CD4-positive, alpha-beta T cell (primary cell): ENCODE data around the gene SPRYD4. TPM values are rescaled to one million over a fixed set of nuclear protein-coding genes. Genes with fewer than 3 reads are reported as not detected.

Experiments
- ATAC-seq: fragments of 200-7000 bp; cut with Tn5 transposase; one replicate; pipeline ENCODE4 v1.10.0; 2022; ENCODE audit warnings: mild to moderate bottlenecking; ENCODE audit not compliant: poor library complexity
- CTCF ChIA-PET: fragments of 350-600 bp; sonication (Branson Sonifier 250); formaldehyde crosslinking; loops from one replicate; lab custom pipeline; 2021; ENCODE audit warnings: antibody characterized with exemption, inconsistent platforms; lab: Charles Lee
- POLR2A ChIA-PET: fragments of 350-600 bp; sonication (Branson Sonifier 250); formaldehyde crosslinking; loops from one replicate; lab custom pipeline; 2021; ENCODE audit warnings: antibody characterized with exemption, inconsistent platforms; lab: Charles Lee
- DNase-seq, 14 experiments: peaks; one replicate each; pipeline ENCODE4 v3.0.0-alpha.2; 2013 to 2020; ENCODE audit warnings: mixed read lengths in 2 of 14
- H3K27ac ChIP-seq, 2 donors: one replicate each; pipeline versions ENCODE4 v1.5.1 to v1.7.0; 2013; ENCODE audit warnings: low read length in 2 of 2, low read depth in 1 of 2, mild to moderate bottlenecking in 1 of 2
- H3K27me3 ChIP-seq, 2 experiments: 1 replicate in 1 of 2; 2 replicates in 1 of 2; pipeline versions ENCODE4 v1.6.1 to v1.7.0; 2013; ENCODE audit warnings: low read length in 2 of 2, control low read depth in 1 of 2, mild to moderate bottlenecking in 1 of 2, moderate library complexity in 1 of 2; ENCODE audit not compliant: insufficient read depth in 2 of 2, control insufficient read depth in 1 of 2
- H3K36me3 ChIP-seq: one replicate; pipeline ENCODE4 v1.6.1; 2013; ENCODE audit warnings: low read length, control low read depth; ENCODE audit not compliant: insufficient read depth
- H3K4me1 ChIP-seq: one replicate; pipeline ENCODE4 v1.6.1; 2013; ENCODE audit warnings: low read length, control low read depth; ENCODE audit not compliant: insufficient read depth
- H3K4me3 ChIP-seq: one replicate; pipeline ENCODE4 v1.5.1; 2013; ENCODE audit warnings: mild to moderate bottlenecking, low read length, moderate library complexity
- H3K9me3 ChIP-seq, 2 experiments: 1 replicate in 1 of 2; 2 replicates in 1 of 2; pipeline versions ENCODE4 v1.6.1 to v1.7.0; 2013; ENCODE audit warnings: low read length in 2 of 2, mild to moderate bottlenecking in 2 of 2, control low read depth in 1 of 2, moderate library complexity in 1 of 2; ENCODE audit not compliant: control insufficient read depth in 1 of 2, insufficient read depth in 1 of 2
- H3K27ac Mint-ChIP-seq: one replicate; pipeline ENCODE4 v1.8.0; 2020; ENCODE audit warnings: mixed read lengths
- H3K27me3 Mint-ChIP-seq: one replicate; pipeline ENCODE4 v1.8.0; 2021; ENCODE audit warnings: mixed read lengths
- H3K36me3 Mint-ChIP-seq: one replicate; pipeline ENCODE4 v1.8.0; 2021; ENCODE audit warnings: low read depth, mixed read lengths
- H3K4me1 Mint-ChIP-seq: one replicate; pipeline ENCODE4 v1.8.0; 2021; ENCODE audit warnings: low read depth, mixed read lengths
- H3K4me3 Mint-ChIP-seq: one replicate; pipeline ENCODE4 v1.8.0; 2020; ENCODE audit warnings: mild to moderate bottlenecking, mixed read lengths
- H3K9me3 Mint-ChIP-seq: one replicate; pipeline ENCODE4 v1.8.0; 2020; ENCODE audit warnings: mixed read lengths
- CTCF ChIP-seq: fragments of 200-600 bp; IDR thresholded peaks from one replicate; pipeline ENCODE4 v1.8.0; 2022; ENCODE audit warnings: antibody characterized with exemption, mild to moderate bottlenecking
- intact Hi-C, 2 experiments: fragments of 100-400 bp; cut with DNase I in 1 of 2; cut with micrococcal nuclease in 1 of 2; formaldehyde crosslinking; loops; one replicate each; pipeline versions ENCODE4 v1.15.1 to v1.9.0; 2023 to 2025; cut with DNase I, micrococcal nuclease
- total RNA-seq, 174 experiments: library from RNA in 2 of 174; stranded (reverse) in 2 of 174; gene quantifications; one replicate each; pipeline ENCODE4 v1.2.3 and lab custom pipeline; 2021 to 2026

The SPRYD4 gene
- total RNA-seq, 2 experiments from 2014 or later: 7.4 to 7.9 TPM

- no peak overlapping the region for H3K4me3 ChIP-seq
- CTCF ChIA-PET: interaction anchor here (1.4 kb wide), 1 partner anchor 10 kb away, joined by 5 read pairs; no protein-coding TSS in a partner anchor
- ATAC-seq: no peak
- no peaks in the 10 kb centered on the region for H3K27me3 Mint-ChIP-seq
- no peak overlapping the region for H3K4me3 Mint-ChIP-seq
- intact Hi-C loops: no loop called here
- no peak overlapping the region for H3K27ac ChIP-seq
- no peak overlapping the region for H3K27ac Mint-ChIP-seq
- no peak for DNase-seq
- no peaks in the 10 kb centered on the region for H3K27me3 ChIP-seq
- no peaks in the 10 kb centered on the region for H3K9me3 ChIP-seq
- H3K36me3 Mint-ChIP-seq: peaks cover 21% of the 10 kb centered on the region
- peaks cover 12% of the 10 kb centered on the region for H3K4me1 ChIP-seq
- no peak for TF ChIP-seq CTCF
- H3K4me1 Mint-ChIP-seq: peaks cover 16% of the 10 kb centered on the region
- POLR2A ChIA-PET: no interaction called here
- peaks cover 9% of the 10 kb centered on the region for H3K36me3 ChIP-seq
- no peaks in the 10 kb centered on the region for H3K9me3 Mint-ChIP-seq
Measured at GRCh38 chr12:56474389-56474788, 6.0 kb downstream of the SPRYD4 start.

- H3K27ac ChIP-seq: no peak overlapping the region
- H3K4me1 ChIP-seq: no peaks in the 10 kb centered on the region
- no peaks in the 10 kb centered on the region for H3K9me3 ChIP-seq
- intact Hi-C loops: no loop called here
- Mint-ChIP-seq H3K27ac (no peak overlapping the region), H3K27me3 (no peaks in the 10 kb centered on the region), H3K9me3 (no peaks in the 10 kb centered on the region), H3K4me3 (no peak overlapping the region), H3K4me1 (peaks cover 8% of the 10 kb centered on the region), H3K36me3 (peaks cover 21% of the 10 kb centered on the region)
- POLR2A ChIA-PET: no interaction called here
- DNase-seq (no peak), ATAC-seq (no peak)
- no peaks in the 10 kb centered on the region for H3K27me3 ChIP-seq
- H3K36me3 ChIP-seq: peaks cover 9% of the 10 kb centered on the region
- H3K4me3 ChIP-seq: no peak overlapping the region
- CTCF ChIA-PET: no interaction called here
- TF ChIP-seq CTCF: no peak
Measured at GRCh38 chr12:56476143-56476542, 7.8 kb downstream of the SPRYD4 start.

- CTCF ChIA-PET: no interaction called here
- Histone ChIP-seq H3K27me3 (no peaks in the 10 kb centered on the region), H3K36me3 (peaks cover 7% of the 10 kb centered on the region), H3K4me3 (no peak overlapping the region), H3K4me1 (no peaks in the 10 kb centered on the region), H3K9me3 (no peaks in the 10 kb centered on the region), H3K27ac (no peak overlapping the region)
- H3K27ac Mint-ChIP-seq: no peak overlapping the region
- intact Hi-C loops: no loop called here
- no peaks in the 10 kb centered on the region for H3K9me3 Mint-ChIP-seq
- DNase-seq (no peak), ATAC-seq (no peak)
- POLR2A ChIA-PET: no interaction called here
- peaks cover 13% of the 10 kb centered on the region for H3K36me3 Mint-ChIP-seq
- H3K4me3 Mint-ChIP-seq: no peak overlapping the region
- no peak for TF ChIP-seq CTCF
- H3K4me1 Mint-ChIP-seq: peaks cover 8% of the 10 kb centered on the region
- no peaks in the 10 kb centered on the region for H3K27me3 Mint-ChIP-seq
Measured at GRCh38 chr12:56476972-56477432, 8.6 kb downstream of the SPRYD4 start.
